ENCODE data around the gene GCNT2.

GCNT2 gene

GRCh38 chr6:10542213-10542612, 21.1 kb downstream of the GCNT2 start:
- Mint-ChIP-seq H3K27me3 (no peaks in the 10 kb centered on the region), H3K4me3 (no peak overlapping the region), H3K9me3 (no peaks in the 10 kb centered on the region), H3K36me3 (ENCODE audit: low read depth) (peaks cover 32% of the 10 kb centered on the region), H3K27ac (no peak overlapping the region), H3K4me1 (ENCODE audit: low read depth) (peaks cover 53% of the 10 kb centered on the region)
- intact Hi-C loops (cut with micrococcal nuclease): no loop called here

- H3K27ac Mint-ChIP-seq: no peak overlapping the region
- intact Hi-C loops (cut with micrococcal nuclease): no loop called here
- H3K27me3 Mint-ChIP-seq: no peaks in the 10 kb centered on the region
- H3K9me3 Mint-ChIP-seq: no peaks in the 10 kb centered on the region
- no peak overlapping the region for H3K4me3 Mint-ChIP-seq
- H3K4me1 Mint-ChIP-seq (ENCODE audit: low read depth): peaks cover 46% of the 10 kb centered on the region
- peaks cover 24% of the 10 kb centered on the region for H3K36me3 Mint-ChIP-seq (ENCODE audit: low read depth)
Observed at GRCh38 chr6:10543488-10543887, 22.3 kb downstream of the GCNT2 start.

GRCh38 chr6:10545482-10545881, 24.3 kb downstream of the GCNT2 start:
- no peak overlapping the region for H3K4me3 Mint-ChIP-seq
- H3K4me1 Mint-ChIP-seq (ENCODE audit: low read depth): peaks cover 36% of the 10 kb centered on the region
- peaks cover 27% of the 10 kb centered on the region for H3K36me3 Mint-ChIP-seq (ENCODE audit: low read depth)
- H3K9me3 Mint-ChIP-seq: no peaks in the 10 kb centered on the region
- no peak overlapping the region for H3K27ac Mint-ChIP-seq
- intact Hi-C loops (cut with micrococcal nuclease): no loop called here
- H3K27me3 Mint-ChIP-seq: no peaks in the 10 kb centered on the region

- no peaks in the 10 kb centered on the region for H3K27me3 Mint-ChIP-seq
- intact Hi-C loops (cut with micrococcal nuclease): no loop called here
- H3K9me3 Mint-ChIP-seq: no peaks in the 10 kb centered on the region
- peaks cover 14% of the 10 kb centered on the region for H3K36me3 Mint-ChIP-seq (ENCODE audit: low read depth)
- H3K4me1 Mint-ChIP-seq (ENCODE audit: low read depth): peaks cover 14% of the 10 kb centered on the region
- no peak overlapping the region for H3K27ac Mint-ChIP-seq
- no peak overlapping the region for H3K4me3 Mint-ChIP-seq
Observed at GRCh38 chr6:10547809-10548208, 26.7 kb downstream of the GCNT2 start.

- Mint-ChIP-seq H3K9me3 (no peaks in the 10 kb centered on the region), H3K27ac (no peak overlapping the region), H3K4me1 (ENCODE audit: low read depth) (peaks cover 18% of the 10 kb centered on the region), H3K4me3 (no peak overlapping the region), H3K36me3 (ENCODE audit: low read depth) (peaks cover 23% of the 10 kb centered on the region), H3K27me3 (no peaks in the 10 kb centered on the region)
- intact Hi-C loops (cut with micrococcal nuclease): no loop called here
Observed at GRCh38 chr6:10550764-10551163, 29.6 kb downstream of the GCNT2 start.

- Mint-ChIP-seq H3K4me1 (ENCODE audit: low read depth) (peaks cover 18% of the 10 kb centered on the region), H3K36me3 (ENCODE audit: low read depth) (peaks cover 38% of the 10 kb centered on the region), H3K27me3 (no peaks in the 10 kb centered on the region), H3K4me3 (no peak overlapping the region), H3K9me3 (no peaks in the 10 kb centered on the region), H3K27ac (no peak overlapping the region)
- intact Hi-C loops (cut with micrococcal nuclease): no loop called here
Observed at GRCh38 chr6:10552270-10552810, 31.2 kb downstream of the GCNT2 start.

- peaks cover 47% of the 10 kb centered on the region for H3K36me3 Mint-ChIP-seq (ENCODE audit: low read depth)
- no peak overlapping the region for H3K27ac Mint-ChIP-seq
- no peak overlapping the region for H3K4me3 Mint-ChIP-seq
- H3K9me3 Mint-ChIP-seq: no peaks in the 10 kb centered on the region
- intact Hi-C loops (cut with micrococcal nuclease): no loop called here
- H3K4me1 Mint-ChIP-seq (ENCODE audit: low read depth): peaks cover 23% of the 10 kb centered on the region
- no peaks in the 10 kb centered on the region for H3K27me3 Mint-ChIP-seq
Observed at GRCh38 chr6:10553871-10554270, 32.7 kb downstream of the GCNT2 start.

- no peak overlapping the region for H3K27ac Mint-ChIP-seq
- H3K27me3 Mint-ChIP-seq: no peaks in the 10 kb centered on the region
- H3K4me3 Mint-ChIP-seq: no peak overlapping the region
- peaks cover 23% of the 10 kb centered on the region for H3K4me1 Mint-ChIP-seq (ENCODE audit: low read depth)
- H3K9me3 Mint-ChIP-seq: no peaks in the 10 kb centered on the region
- intact Hi-C loops (cut with micrococcal nuclease): no loop called here
- H3K36me3 Mint-ChIP-seq (ENCODE audit: low read depth): peaks cover 39% of the 10 kb centered on the region
Observed at GRCh38 chr6:10554826-10555225, 33.7 kb downstream of the GCNT2 start.

- peaks cover 38% of the 10 kb centered on the region for H3K36me3 Mint-ChIP-seq (ENCODE audit: low read depth)
- H3K27me3 Mint-ChIP-seq: no peaks in the 10 kb centered on the region
- no peaks in the 10 kb centered on the region for H3K9me3 Mint-ChIP-seq
- H3K4me3 Mint-ChIP-seq: no peak overlapping the region
- H3K4me1 Mint-ChIP-seq (ENCODE audit: low read depth): peaks cover 31% of the 10 kb centered on the region
- H3K27ac Mint-ChIP-seq: no peak overlapping the region
- intact Hi-C loops (cut with micrococcal nuclease): no loop called here
Observed at GRCh38 chr6:10555625-10556309, 34.6 kb downstream of the GCNT2 start.

GRCh38 chr6:10556589-10556988, 35.4 kb downstream of the GCNT2 start:
- Mint-ChIP-seq H3K4me3 (no peak overlapping the region), H3K9me3 (no peaks in the 10 kb centered on the region), H3K27ac (no peak overlapping the region), H3K36me3 (ENCODE audit: low read depth) (peaks cover 44% of the 10 kb centered on the region), H3K27me3 (no peaks in the 10 kb centered on the region), H3K4me1 (ENCODE audit: low read depth) (peaks cover 39% of the 10 kb centered on the region)
- intact Hi-C loops (cut with micrococcal nuclease): no loop called here

GRCh38 chr6:10556992-10557391, 35.8 kb downstream of the GCNT2 start:
- H3K9me3 Mint-ChIP-seq: no peaks in the 10 kb centered on the region

GRCh38 chr6:10557913-10558312, 36.8 kb downstream of the GCNT2 start:
- H3K9me3 Mint-ChIP-seq: no peaks in the 10 kb centered on the region
- intact Hi-C loops (cut with micrococcal nuclease): no loop called here
- no peak overlapping the region for H3K27ac Mint-ChIP-seq
- peaks cover 46% of the 10 kb centered on the region for H3K36me3 Mint-ChIP-seq (ENCODE audit: low read depth)
- no peak overlapping the region for H3K4me3 Mint-ChIP-seq
- no peaks in the 10 kb centered on the region for H3K27me3 Mint-ChIP-seq
- peaks cover 52% of the 10 kb centered on the region for H3K4me1 Mint-ChIP-seq (ENCODE audit: low read depth)

More at GRCh38 chr6:10556992-10557391, 35.8 kb downstream of the GCNT2 start:
- Mint-ChIP-seq H3K27ac (no peak overlapping the region), H3K36me3 (ENCODE audit: low read depth) (peaks cover 48% of the 10 kb centered on the region), H3K4me1 (ENCODE audit: low read depth) (peaks cover 43% of the 10 kb centered on the region), H3K4me3 (no peak overlapping the region), H3K27me3 (no peaks in the 10 kb centered on the region)
- intact Hi-C loops (cut with micrococcal nuclease): no loop called here

GRCh38 chr6:10558565-10558964, 37.4 kb downstream of the GCNT2 start:
- Mint-ChIP-seq H3K27me3 (no peaks in the 10 kb centered on the region), H3K27ac (no peak overlapping the region), H3K36me3 (ENCODE audit: low read depth) (peaks cover 42% of the 10 kb centered on the region), H3K4me3 (no peak overlapping the region), H3K9me3 (no peaks in the 10 kb centered on the region), H3K4me1 (ENCODE audit: low read depth) (peaks cover 52% of the 10 kb centered on the region)
- intact Hi-C loops (cut with micrococcal nuclease): no loop called here

GRCh38 chr6:10559522-10560152, 38.5 kb downstream of the GCNT2 start:
- peaks cover 47% of the 10 kb centered on the region for H3K36me3 Mint-ChIP-seq (ENCODE audit: low read depth)
- H3K9me3 Mint-ChIP-seq: no peaks in the 10 kb centered on the region
- intact Hi-C loops (cut with micrococcal nuclease): no loop called here
- peaks cover 50% of the 10 kb centered on the region for H3K4me1 Mint-ChIP-seq (ENCODE audit: low read depth)
- H3K27me3 Mint-ChIP-seq: no peaks in the 10 kb centered on the region
- no peak overlapping the region for H3K27ac Mint-ChIP-seq
- H3K4me3 Mint-ChIP-seq: no peak overlapping the region
